PC-3 (cell line): ENCODE measurements around the gene CCDC182. TPM values are rescaled to one million over a fixed set of nuclear protein-coding genes. Genes with fewer than 3 reads are reported as not detected.

Experiments
- ATAC-seq: fragments of 200-7000 bp; cut with Tn5 transposase; 2 replicates; pipeline ENCODE4 v1.9.1; 2020; ENCODE audit warnings: mild to moderate bottlenecking, moderate library complexity
- BruUV-seq: library from RNA; stranded (reverse); fragments of 400-500 nt; replicated peaks from 2 replicates; lab custom pipeline; 2021; lab: Mats Ljungman, UMichigan
- CTCF ChIA-PET: fragments of 300-600 bp; sonication (Branson Sonifier 250); formaldehyde crosslinking; loops from one replicate; lab custom pipeline; 2022; ENCODE audit warnings: antibody characterized with exemption; lab: Charles Lee
- POLR2A ChIA-PET: fragments of 300-600 bp; sonication (Branson Sonifier 250); formaldehyde crosslinking; loops from one replicate; lab custom pipeline; 2022; ENCODE audit warnings: antibody characterized with exemption; ENCODE audit not compliant: unreplicated experiment; lab: Charles Lee
- DNase-seq: peaks from one replicate; pipeline ENCODE4 v3.0.0-alpha.2; 2015
- H2AFZ ChIP-seq: fragments of 300-600 bp; sonication (generic); 2 replicates; pipeline ENCODE4 v1.6.0; 2016; ENCODE audit warnings: antibody characterized with exemption, low read length
- H3F3A ChIP-seq: fragments of 300-600 bp; sonication (generic); one replicate; pipeline ENCODE4 v1.6.0; 2017; ENCODE audit warnings: antibody characterized with exemption, low read length, control low read depth, mild to moderate bottlenecking; ENCODE audit not compliant: unreplicated experiment
- H3K27ac ChIP-seq: fragments of 300-600 bp; sonication (generic); 2 replicates; pipeline ENCODE4 v1.5.1; 2016; ENCODE audit warnings: mild to moderate bottlenecking, low read length
- H3K27me3 ChIP-seq: fragments of 300-600 bp; sonication (generic); 2 replicates; pipeline ENCODE4 v1.6.1; 2016; ENCODE audit warnings: low read length, mixed read lengths
- H3K36me3 ChIP-seq: fragments of 300-600 bp; sonication (generic); 2 replicates; pipeline ENCODE4 v1.6.1; 2016; ENCODE audit warnings: low read depth, mixed run types, low read length, mixed read lengths
- H3K4me1 ChIP-seq: fragments of 300-600 bp; sonication (generic); 2 replicates; pipeline ENCODE4 v1.5.1; 2016; ENCODE audit warnings: low read length; ENCODE audit not compliant: insufficient read depth
- H3K4me2 ChIP-seq: fragments of 300-600 bp; sonication (generic); 2 replicates; pipeline ENCODE4 v1.6.0; 2016; ENCODE audit warnings: low read length
- H3K4me3 ChIP-seq: fragments of 300-600 bp; sonication (generic); 2 replicates; pipeline ENCODE4 v1.5.1; 2016; ENCODE audit warnings: mild to moderate bottlenecking, low read length, mixed read lengths
- H3K79me2 ChIP-seq: fragments of 300-600 bp; sonication (generic); 2 replicates; pipeline ENCODE4 v1.6.1; 2017; ENCODE audit warnings: low read length, mixed read lengths
- H3K9ac ChIP-seq: fragments of 300-600 bp; sonication (generic); 2 replicates; pipeline ENCODE4 v1.6.0; 2016; ENCODE audit warnings: mild to moderate bottlenecking, low read length
- H3K9me2 ChIP-seq: fragments of 300-600 bp; sonication (generic); replicated peaks from 2 replicates; pipeline ENCODE4 v1.6.1; 2016; ENCODE audit warnings: mixed run types, low read length, mixed read lengths
- H3K9me3 ChIP-seq: fragments of 300-600 bp; sonication (generic); 2 replicates; pipeline ENCODE4 v1.6.1; 2016; ENCODE audit warnings: low read length, mixed read lengths
- H4K20me1 ChIP-seq: fragments of 300-600 bp; sonication (generic); 2 replicates; pipeline ENCODE4 v1.6.1; 2016; ENCODE audit warnings: low read length, mixed read lengths
- CTCF ChIP-seq: fragments of 300-600 bp; sonication (generic); conservative IDR thresholded peaks from 2 replicates; pipeline ENCODE4 v1.5.1; 2017; ENCODE audit warnings: antibody characterized with exemption, low read depth, mild to moderate bottlenecking, low read length
- EZH2 ChIP-seq: fragments of 300-600 bp; sonication (generic); IDR thresholded peaks from one replicate; pipeline ENCODE4 v1.6.1; 2017; ENCODE audit warnings: antibody characterized with exemption, mild to moderate bottlenecking, low read length; ENCODE audit not compliant: unreplicated experiment
- EZH2phosphoT487 ChIP-seq: fragments of 300-600 bp; sonication (generic); IDR thresholded peaks from 2 replicates; pipeline ENCODE4 v1.6.1; 2018; ENCODE audit warnings: mild to moderate bottlenecking, antibody characterized with exemption, low read length, borderline replicate concordance
- intact Hi-C: fragments of 100-400 bp; cut with micrococcal nuclease; formaldehyde crosslinking; loops from 2 replicates; pipeline ENCODE4 v1.9.0; 2023
- total RNA-seq: library from RNA; depleted of rRNA; stranded (reverse); fragments of >200 nt; gene quantifications from 2 replicates; pipeline ENCODE4 v1.2.3, GENCODE V29; 2014; rRNA removed

CCDC182 gene
- total RNA-seq, 1 experiment from 2014 or later: not detected

GRCh38 chr17:57697197-57697596 lies 47.9 kb downstream of the CCDC182 start:
- Histone ChIP-seq H3K4me3 (no peak overlapping the region), H3K9me2 (no peaks in the 10 kb centered on the region), H3K79me2 (no peaks in the 10 kb centered on the region), H3K4me2 (no peak overlapping the region), H3K36me3 (no peaks in the 10 kb centered on the region), H3K27ac (no peak overlapping the region), H2AFZ (no peak overlapping the region), H3K9ac (no peak overlapping the region), H3K27me3 (no peaks in the 10 kb centered on the region), H4K20me1 (no peaks in the 10 kb centered on the region), H3K4me1 (no peaks in the 10 kb centered on the region), H3F3A (no peaks in the 10 kb centered on the region), H3K9me3 (no peaks in the 10 kb centered on the region)
- POLR2A ChIA-PET: no interaction called here
- CTCF ChIA-PET: no interaction called here
- intact Hi-C loops: no loop called here
- ATAC-seq: no peak
- no peak for TF ChIP-seq EZH2
- no peak for TF ChIP-seq EZH2phosphoT487
- TF ChIP-seq CTCF: no peak
- no TSS peak for BruUV-seq
- DNase-seq: no peak

- Histone ChIP-seq H4K20me1 (no peaks in the 10 kb centered on the region), H3K4me2 (no peak overlapping the region), H3K9me3 (no peaks in the 10 kb centered on the region), H3F3A (no peaks in the 10 kb centered on the region), H3K79me2 (no peaks in the 10 kb centered on the region), H3K9me2 (no peaks in the 10 kb centered on the region), H3K4me3 (no peak overlapping the region), H3K4me1 (no peaks in the 10 kb centered on the region), H2AFZ (no peak overlapping the region), H3K36me3 (no peaks in the 10 kb centered on the region), H3K27ac (no peak overlapping the region), H3K27me3 (no peaks in the 10 kb centered on the region), H3K9ac (no peak overlapping the region)
- POLR2A ChIA-PET: interaction anchor here (0.5 kb wide), 1 partner anchor 236 kb away, joined by 7 read pairs; no protein-coding TSS in a partner anchor
- BruUV-seq: no TSS peak
- TF ChIP-seq EZH2phosphoT487 (no peak), EZH2 (no peak), CTCF (no peak)
- intact Hi-C loops: no loop called here
- DNase-seq (no peak), ATAC-seq (no peak)
- CTCF ChIA-PET: no interaction called here
Measured at GRCh38 chr17:57696050-57696449, 49.0 kb downstream of the CCDC182 start.

Other genes starting within 250 kb of the CCDC182 start
- gene MRPS23, start 104.7 kb upstream of the CCDC182 start, total RNA-seq: 63.9 and 97.5 TPM in 2 replicates
- 31.6 and 53.4 TPM in 2 replicates for gene CUEDC1, start 210.1 kb upstream of the CCDC182 start, total RNA-seq
- gene VEZF1, start 243.0 kb upstream of the CCDC182 start, total RNA-seq: 70.1 and 78.1 TPM in 2 replicates